Right lobe of liver (tissue), 4 donors: Measurements from ENCODE around the gene COQ4.

ENCODE experiments used
- CTCF ChIP-seq, 4 donors: fragments of 200-600 bp in 3 of 4; fragments of 450-650 bp in 1 of 4; IDR thresholded peaks; one replicate each; pipeline versions ENCODE4 v1.5.1 to v1.8.0; 2016 to 2022; ENCODE audit warnings: antibody characterized with exemption in 4 of 4, mild to moderate bottlenecking in 2 of 4
- POLR2A ChIP-seq: fragments of 450-650 bp; IDR thresholded peaks from one replicate; pipeline ENCODE4 v1.6.1; 2017; ENCODE audit warnings: antibody characterized with exemption, mild to moderate bottlenecking
- donor health status: DM: no; HTN: no; CAD: no.
- donor health status: DM: no; HTN: no; CAD: no.
- donor health status: DM: no; HTN: yes; CAD: no.

GRCh38 chr9:128349772-128350171 lies 27.1 kb downstream of the COQ4 start:
- TF ChIP-seq POLR2A (no peak), CTCF (IDR thresholded peaks at IDR 0.05) (no peak)
